HG02885 (cell line): ENCODE data around the gene CLCA2.

Source experiments
- ATAC-seq: cut with Tn5 transposase; IDR thresholded peaks from one replicate; pipeline ENCODE4 v1.9.1; 2021; ENCODE audit warnings: mild to moderate bottlenecking; ENCODE audit not compliant: unreplicated experiment, poor library complexity

Gene CLCA2

GRCh38 chr1:86423873-86424272 is at the start of gene CLCA2:
Gene CLCA2 (plus strand): TSS chr1:86424171. CDS start chr1:86424248, 77 bp downstream.
- ATAC-seq, result no peak

GRCh38 chr1:86375688-86376087 is 48.3 kb upstream of the CLCA2 start:
- ATAC-seq, result no peak

GRCh38 chr1:86377341-86377740 is 46.6 kb upstream of the CLCA2 start:
- ATAC-seq, result no peak

- no peak for ATAC-seq
Measured at GRCh38 chr1:86378813-86379212, 45.2 kb upstream of the CLCA2 start.

- ATAC-seq, result peak; percentile 81
Measured at GRCh38 chr1:86380257-86380861, 43.6 kb upstream of the CLCA2 start.

GRCh38 chr1:86381223-86381622 is 42.7 kb upstream of the CLCA2 start:
- no peak for ATAC-seq

- peak; percentile 59 for ATAC-seq
Measured at GRCh38 chr1:86382878-86383277, 41.1 kb upstream of the CLCA2 start.

- ATAC-seq, result no peak
Measured at GRCh38 chr1:86387916-86388627, 35.9 kb upstream of the CLCA2 start.

- ATAC-seq, result no peak
Measured at GRCh38 chr1:86388777-86389176, 35.2 kb upstream of the CLCA2 start.

GRCh38 chr1:86389307-86389706 is 34.7 kb upstream of the CLCA2 start:
- ATAC-seq, result peak; percentile 86

- no peak for ATAC-seq
Measured at GRCh38 chr1:86394416-86394815, 29.6 kb upstream of the CLCA2 start.

GRCh38 chr1:86395751-86396497 is 28.0 kb upstream of the CLCA2 start, which contains the start of gene ODF2L:
Gene ODF2L (minus strand): TSS chr1:86396323. CDS start chr1:86387027, 9,296 bp downstream.
- peak; percentile 100 for ATAC-seq

GRCh38 chr1:86396498-86396890 is 27.5 kb upstream of the CLCA2 start:
- peak; percentile 15 for ATAC-seq

GRCh38 chr1:86409416-86410021 is 14.5 kb upstream of the CLCA2 start:
- ATAC-seq, result no peak

GRCh38 chr1:86410879-86411278 is 13.1 kb upstream of the CLCA2 start:
- no peak for ATAC-seq

- no peak for ATAC-seq
Measured at GRCh38 chr1:86416343-86416742, 7.6 kb upstream of the CLCA2 start.

- peak; percentile 96 for ATAC-seq
Measured at GRCh38 chr1:86419277-86419903, 4.6 kb upstream of the CLCA2 start.

GRCh38 chr1:86421601-86422280 is 2.2 kb upstream of the CLCA2 start:
- no peak for ATAC-seq

GRCh38 chr1:86423473-86423872 is 498 bp upstream of the CLCA2 start:
- no peak for ATAC-seq
